ENCODE measurements around the gene SLC35F4.

SLC35F4 gene

DNA sequence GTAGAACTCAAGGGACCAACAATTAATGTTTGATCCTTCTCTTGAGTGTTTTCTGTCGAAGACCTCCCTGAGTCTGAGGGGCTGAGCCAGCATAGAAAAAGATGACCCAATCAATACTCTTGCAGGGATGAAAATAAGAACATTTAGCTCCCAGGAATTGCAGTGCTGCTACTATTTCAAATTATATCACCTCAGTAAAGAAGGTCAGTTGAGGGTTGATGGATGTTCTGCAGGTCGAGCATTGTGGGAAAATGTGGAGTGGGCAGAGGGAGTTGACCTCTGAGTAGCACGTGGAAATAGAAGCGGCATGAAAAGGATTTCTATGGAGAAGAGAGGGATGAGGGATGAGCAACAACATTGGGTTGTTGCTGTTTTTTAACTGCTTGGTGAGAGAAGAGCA is 297.3 kb downstream of the SLC35F4 start:
- DNase-seq (ENCODE audit: extremely low read depth, insufficient read length) = no peak
- TF ChIP-seq, protein P1, sequence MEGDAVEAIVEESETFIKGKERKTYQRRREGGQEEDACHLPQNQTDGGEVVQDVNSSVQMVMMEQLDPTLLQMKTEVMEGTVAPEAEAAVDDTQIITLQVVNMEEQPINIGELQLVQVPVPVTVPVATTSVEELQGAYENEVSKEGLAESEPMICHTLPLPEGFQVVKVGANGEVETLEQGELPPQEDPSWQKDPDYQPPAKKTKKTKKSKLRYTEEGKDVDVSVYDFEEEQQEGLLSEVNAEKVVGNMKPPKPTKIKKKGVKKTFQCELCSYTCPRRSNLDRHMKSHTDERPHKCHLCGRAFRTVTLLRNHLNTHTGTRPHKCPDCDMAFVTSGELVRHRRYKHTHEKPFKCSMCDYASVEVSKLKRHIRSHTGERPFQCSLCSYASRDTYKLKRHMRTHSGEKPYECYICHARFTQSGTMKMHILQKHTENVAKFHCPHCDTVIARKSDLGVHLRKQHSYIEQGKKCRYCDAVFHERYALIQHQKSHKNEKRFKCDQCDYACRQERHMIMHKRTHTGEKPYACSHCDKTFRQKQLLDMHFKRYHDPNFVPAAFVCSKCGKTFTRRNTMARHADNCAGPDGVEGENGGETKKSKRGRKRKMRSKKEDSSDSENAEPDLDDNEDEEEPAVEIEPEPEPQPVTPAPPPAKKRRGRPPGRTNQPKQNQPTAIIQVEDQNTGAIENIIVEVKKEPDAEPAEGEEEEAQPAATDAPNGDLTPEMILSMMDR (IDR thresholded peaks at IDR 0.05; ENCODE audit: insufficient read depth, low read length, poor library complexity, severe bottlenecking) = no peak
- no peaks in the 10 kb centered on the region for H3K27me3 ChIP-seq (replicated peaks; ENCODE audit: control insufficient read depth, insufficient read depth, low read length)
- H3K4me3 ChIP-seq (replicated peaks; ENCODE audit: low read depth, low read length) = no peak overlapping the region
- H3K36me3 ChIP-seq (ENCODE audit: control insufficient read depth, insufficient read depth, low read length) = no peaks in the 10 kb centered on the region

DNA sequence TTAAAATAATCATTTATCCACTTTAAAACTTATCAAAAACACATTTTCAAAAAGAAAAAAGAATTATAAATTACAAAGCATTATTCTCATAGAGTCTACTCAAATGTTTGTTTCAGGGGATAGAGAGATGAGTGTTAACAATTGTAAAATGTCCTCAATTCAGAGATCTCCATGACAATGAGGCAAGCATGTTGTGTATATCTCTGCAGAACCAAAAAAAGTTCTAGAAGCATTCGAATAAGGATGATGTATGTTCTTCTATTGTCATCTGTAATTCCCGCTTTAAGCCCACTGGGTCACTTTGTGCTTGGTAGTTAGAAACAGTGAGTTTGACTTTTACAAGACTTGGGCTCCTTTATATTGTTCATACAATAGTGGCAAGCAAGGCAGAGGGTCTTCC is 298.7 kb downstream of the SLC35F4 start:
- no peak for DNase-seq (ENCODE audit: extremely low read depth, insufficient read length)
- Histone ChIP-seq H3K4me3 (replicated peaks; ENCODE audit: low read depth, low read length) (no peak overlapping the region), H3K36me3 (ENCODE audit: control insufficient read depth, insufficient read depth, low read length) (no peaks in the 10 kb centered on the region), H3K27me3 (replicated peaks; ENCODE audit: control insufficient read depth, insufficient read depth, low read length) (no peaks in the 10 kb centered on the region)
- TF ChIP-seq, protein P1 (IDR thresholded peaks at IDR 0.05; ENCODE audit: insufficient read depth, low read length, poor library complexity, severe bottlenecking) = no peak

DNA sequence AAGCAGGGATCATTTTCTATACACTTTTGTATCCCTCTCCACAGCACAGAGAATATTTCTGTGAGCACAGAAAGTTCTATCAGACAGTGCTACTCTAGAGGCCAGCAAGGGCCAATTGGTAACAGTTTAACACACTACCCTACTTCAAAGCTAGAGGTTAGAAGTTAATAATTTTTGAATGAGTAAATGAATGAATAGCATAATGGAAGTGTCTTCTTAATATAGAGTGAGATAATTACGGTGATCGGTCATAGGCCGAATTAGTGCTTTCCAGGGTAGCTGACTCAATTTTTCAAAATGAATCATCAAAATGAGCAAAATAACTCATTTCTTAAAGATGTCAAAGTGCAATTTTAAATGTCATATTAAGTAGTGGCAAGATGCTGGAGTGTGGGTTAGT is 305.2 kb downstream of the SLC35F4 start:
- no peak for DNase-seq (ENCODE audit: extremely low read depth, insufficient read length)
- TF ChIP-seq, protein P1 (IDR thresholded peaks at IDR 0.05; ENCODE audit: insufficient read depth, low read length, poor library complexity, severe bottlenecking) = no peak
- no peaks in the 10 kb centered on the region; the same call in 1 of the 2 replicates for H3K27me3 ChIP-seq (replicated peaks; ENCODE audit: control insufficient read depth, insufficient read depth, low read length)

DNA sequence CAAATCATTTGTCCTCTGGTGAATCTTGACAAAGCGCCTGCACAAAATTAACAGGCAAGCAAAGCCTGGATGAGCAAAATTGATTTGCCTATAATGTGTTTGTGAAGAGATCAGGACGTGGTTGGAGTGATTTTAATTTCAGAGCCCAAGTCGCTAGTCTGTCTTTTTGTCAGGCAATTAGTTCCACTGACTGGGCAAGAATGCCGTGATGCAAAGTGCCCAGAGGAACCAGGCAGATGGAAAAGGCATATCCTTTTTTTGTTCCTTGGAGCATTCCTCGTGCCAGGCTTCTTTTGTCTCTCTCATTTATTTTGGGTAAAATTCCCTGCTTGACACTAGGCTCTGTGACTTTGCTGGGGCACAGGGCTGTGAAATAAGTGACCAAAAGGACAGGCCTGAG is 306.3 kb downstream of the SLC35F4 start:
- TF ChIP-seq, protein P1 (IDR thresholded peaks at IDR 0.05; ENCODE audit: insufficient read depth, low read length, poor library complexity, severe bottlenecking) = no peak
- Histone ChIP-seq H3K4me3 (replicated peaks; ENCODE audit: low read depth, low read length) (no peak overlapping the region), H3K27me3 (replicated peaks; ENCODE audit: control insufficient read depth, insufficient read depth, low read length) (no peaks in the 10 kb centered on the region; the same call in 1 of the 2 replicates), H3K36me3 (ENCODE audit: control insufficient read depth, insufficient read depth, low read length) (no peaks in the 10 kb centered on the region)
- DNase-seq (ENCODE audit: extremely low read depth, insufficient read length) = no peak

More for the DNA sequence above, 305.2 kb downstream of the SLC35F4 start:
- Histone ChIP-seq H3K4me3 (replicated peaks; ENCODE audit: low read depth, low read length) (no peak overlapping the region), H3K36me3 (ENCODE audit: control insufficient read depth, insufficient read depth, low read length) (no peaks in the 10 kb centered on the region)

GRCh38 chr14:57549765-57550420 is 316.0 kb downstream of the SLC35F4 start:
- no peaks in the 10 kb centered on the region for H3K27me3 ChIP-seq (replicated peaks; ENCODE audit: control insufficient read depth, insufficient read depth, low read length)
- no peak for DNase-seq (ENCODE audit: extremely low read depth, insufficient read length)
- H3K4me3 ChIP-seq (replicated peaks; ENCODE audit: low read depth, low read length) = no peak overlapping the region
- TF ChIP-seq, protein P1 (IDR thresholded peaks at IDR 0.05; ENCODE audit: insufficient read depth, low read length, poor library complexity, severe bottlenecking) = no peak
- no peaks in the 10 kb centered on the region for H3K36me3 ChIP-seq (ENCODE audit: control insufficient read depth, insufficient read depth, low read length)
